Iris pigment epithelial cell (primary cell): ENCODE data around the gene FIGLA.

Experiments
- DNase-seq: peaks from one replicate; pipeline ENCODE4 v3.0.0-alpha.2; 2011; ENCODE audit warnings: low read depth

The FIGLA gene, protein sequence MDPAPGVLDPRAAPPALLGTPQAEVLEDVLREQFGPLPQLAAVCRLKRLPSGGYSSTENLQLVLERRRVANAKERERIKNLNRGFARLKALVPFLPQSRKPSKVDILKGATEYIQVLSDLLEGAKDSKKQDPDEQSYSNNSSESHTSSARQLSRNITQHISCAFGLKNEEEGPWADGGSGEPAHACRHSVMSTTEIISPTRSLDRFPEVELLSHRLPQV

DNA sequence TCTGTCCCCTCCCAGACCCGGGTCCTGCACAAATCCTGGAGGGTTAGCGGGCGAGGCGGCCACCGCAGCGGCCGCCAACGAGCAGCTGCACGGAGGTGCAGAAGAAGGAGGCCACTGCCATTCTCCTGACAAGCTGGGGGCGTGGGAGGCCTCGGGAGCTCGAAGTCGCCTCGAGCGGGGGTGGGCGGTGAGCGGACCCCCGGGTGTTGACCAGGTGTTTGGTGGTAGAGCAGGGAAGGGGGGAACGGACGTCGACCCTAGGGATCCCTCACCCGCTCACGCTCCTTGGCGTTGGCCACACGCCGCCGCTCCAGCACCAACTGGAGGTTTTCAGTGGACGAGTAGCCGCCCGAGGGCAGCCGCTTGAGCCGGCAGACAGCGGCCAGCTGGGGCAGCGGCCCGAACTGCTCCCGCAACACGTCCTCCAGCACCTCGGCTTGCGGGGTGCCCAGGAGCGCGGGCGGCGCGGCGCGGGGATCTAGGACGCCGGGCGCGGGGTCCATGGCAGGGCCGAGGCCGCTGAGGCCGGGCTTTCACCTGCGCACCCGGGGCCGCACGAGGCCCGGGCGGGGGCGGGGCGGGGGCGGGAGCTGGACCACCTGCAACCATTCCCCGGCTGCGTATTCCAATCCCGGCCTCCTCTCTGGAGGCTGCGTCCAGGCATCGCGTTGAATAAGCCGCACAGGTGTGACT, at the start of gene FIGLA:
FIGLA (minus strand) TSS at position 508 of the 693 bp plus-strand sequence; CDS start at position 503, 5 bp downstream.
- peak; percentile 3 for DNase-seq

DNA sequence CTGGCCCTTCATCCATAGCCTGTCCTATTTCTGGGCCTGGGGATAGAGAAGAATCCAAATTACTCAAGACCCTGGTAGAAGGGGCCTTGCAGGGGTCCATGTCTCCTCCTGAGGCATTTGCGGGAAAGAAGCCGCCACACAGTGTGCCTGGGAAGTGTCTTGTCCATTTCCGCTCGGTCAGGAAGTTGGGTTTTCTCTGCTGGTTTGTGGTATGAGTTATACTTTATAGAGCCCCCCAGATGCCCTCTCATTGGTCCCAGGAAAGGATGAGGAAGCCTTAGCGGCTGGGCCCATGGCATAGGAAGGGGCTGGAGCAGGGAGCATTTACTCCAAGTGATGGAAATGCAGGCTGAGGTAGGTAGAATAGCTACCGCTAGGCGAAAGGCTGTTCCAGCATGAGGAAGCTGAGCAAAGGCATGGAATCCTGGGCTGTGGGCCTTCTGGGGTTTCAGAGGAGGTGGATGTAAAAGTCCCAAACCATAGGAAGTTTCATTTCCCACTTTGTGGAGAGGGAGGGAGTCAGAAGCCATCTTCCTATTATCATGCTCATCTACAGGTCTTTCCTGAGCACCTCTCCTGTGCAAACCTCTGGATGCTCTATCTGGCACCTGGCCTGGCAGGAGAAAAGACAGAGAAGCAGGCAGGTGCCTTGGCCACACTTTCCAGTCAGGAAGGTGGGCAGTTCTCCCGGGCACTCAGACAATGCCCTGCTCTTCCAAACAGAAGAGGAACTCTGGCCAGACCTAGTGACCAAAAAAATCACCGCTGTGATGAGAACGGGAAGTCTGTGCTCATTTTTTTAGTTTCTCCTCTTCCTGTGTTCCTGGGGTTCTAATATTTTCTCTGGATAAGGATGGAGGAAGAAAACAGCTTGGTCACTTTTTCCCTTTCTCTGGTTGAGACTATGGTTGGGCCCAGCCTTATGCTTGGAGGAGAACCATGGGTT, 47.8 kb upstream of the FIGLA start:
- no peak for DNase-seq

DNA sequence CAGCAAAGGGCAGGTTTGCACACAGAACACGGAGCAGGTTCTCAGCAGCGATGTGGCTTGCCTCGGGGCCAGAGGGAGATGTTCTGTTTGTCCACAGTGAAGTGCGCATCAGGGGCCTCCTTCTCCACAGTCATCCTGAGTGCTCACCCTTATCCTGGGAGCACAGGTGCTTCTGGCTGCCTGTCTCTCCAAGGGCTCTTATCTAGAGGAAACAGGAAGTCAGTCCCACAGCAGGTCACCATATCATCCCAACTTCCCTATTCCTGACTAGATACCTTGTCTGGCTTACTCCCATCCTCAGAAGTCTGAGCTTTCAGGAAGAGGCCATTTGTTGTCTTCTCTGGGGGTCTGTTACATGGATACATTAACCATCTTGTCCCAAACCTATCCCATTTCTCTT, 45.2 kb upstream of the FIGLA start, which contains the start of gene CD207:
CD207 (minus strand) TSS at position 174 of the 400 bp plus-strand sequence; CDS start at position 134, 40 bp downstream.
- no peak for DNase-seq

DNA sequence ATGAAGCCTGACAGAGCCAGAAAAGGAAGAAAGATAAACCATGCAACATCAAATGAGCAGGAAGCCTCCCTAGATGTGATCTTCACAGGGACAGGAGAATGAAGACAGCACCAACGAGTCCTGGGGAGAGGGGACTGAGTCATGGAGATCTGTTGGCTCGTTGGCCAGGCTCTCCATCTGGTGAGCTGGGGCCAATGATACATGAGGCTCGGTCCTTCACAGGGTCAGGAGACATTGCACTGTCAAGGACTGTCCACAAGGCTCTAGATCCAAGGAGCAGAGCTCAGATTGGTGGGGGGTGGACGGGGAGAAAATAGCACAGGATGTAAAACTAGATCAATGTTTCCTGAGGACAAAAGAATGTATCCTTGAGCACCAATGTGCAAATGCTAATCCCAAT, 44.4 kb upstream of the FIGLA start:
- DNase-seq, result no peak

DNA sequence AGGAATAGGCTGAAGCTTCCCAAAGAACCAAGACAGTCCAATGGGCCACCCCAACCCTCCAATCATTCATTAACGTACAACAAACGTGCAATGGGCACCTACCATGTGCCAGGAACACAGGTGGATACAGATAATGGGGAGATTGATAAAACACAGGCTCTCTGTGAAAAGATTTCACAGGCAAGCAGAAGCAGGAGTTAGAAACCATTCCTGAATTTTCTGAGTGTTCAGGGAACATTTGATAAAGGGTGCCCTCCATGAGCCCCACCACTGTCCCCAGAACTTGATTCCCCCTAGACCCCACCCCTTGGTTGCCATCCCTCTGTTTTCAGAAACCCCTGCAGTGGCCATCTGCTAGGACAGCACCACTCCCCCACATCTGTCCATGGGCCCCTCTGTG, 43.7 kb upstream of the FIGLA start:
- no peak for DNase-seq

DNA sequence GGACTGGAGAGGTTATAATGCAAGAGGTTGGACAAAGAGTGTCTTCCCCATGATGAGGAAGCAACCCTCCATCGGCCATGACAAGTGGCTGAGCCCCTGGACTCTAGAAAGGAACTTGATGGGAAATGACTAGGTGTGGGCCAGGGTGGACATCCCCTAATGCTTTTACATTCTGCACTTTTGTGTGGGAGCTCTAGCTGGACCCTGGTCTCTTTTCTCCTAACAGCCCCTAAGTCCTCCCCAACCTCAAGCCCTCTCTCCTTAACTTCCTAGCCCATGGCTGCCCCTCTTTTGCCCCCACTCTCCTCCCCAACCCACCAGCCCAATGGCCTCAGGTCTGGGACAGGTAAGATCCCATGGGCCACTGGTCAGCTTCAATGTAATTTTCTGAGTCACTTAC, 42.8 kb upstream of the FIGLA start:
- no peak for DNase-seq

DNA sequence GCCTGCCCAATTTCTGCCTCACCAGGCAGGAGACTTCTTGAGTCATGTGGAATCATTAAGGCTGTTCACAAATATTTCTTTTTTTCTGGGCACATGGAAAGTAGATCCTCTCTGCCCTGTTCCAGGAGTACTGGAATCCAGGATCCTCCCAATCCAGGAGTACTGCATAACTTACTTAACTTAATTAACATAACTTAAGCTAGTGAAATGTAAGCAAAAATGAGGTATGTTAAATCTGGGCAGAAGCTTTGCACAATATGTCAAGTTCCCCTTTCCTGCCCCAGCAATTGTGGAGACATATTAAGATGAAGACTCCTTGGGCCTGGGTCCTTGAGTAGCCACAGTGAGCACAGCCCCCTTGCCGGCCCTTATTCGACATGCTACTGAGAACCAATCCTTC, 41.9 kb upstream of the FIGLA start:
- no peak for DNase-seq

DNA sequence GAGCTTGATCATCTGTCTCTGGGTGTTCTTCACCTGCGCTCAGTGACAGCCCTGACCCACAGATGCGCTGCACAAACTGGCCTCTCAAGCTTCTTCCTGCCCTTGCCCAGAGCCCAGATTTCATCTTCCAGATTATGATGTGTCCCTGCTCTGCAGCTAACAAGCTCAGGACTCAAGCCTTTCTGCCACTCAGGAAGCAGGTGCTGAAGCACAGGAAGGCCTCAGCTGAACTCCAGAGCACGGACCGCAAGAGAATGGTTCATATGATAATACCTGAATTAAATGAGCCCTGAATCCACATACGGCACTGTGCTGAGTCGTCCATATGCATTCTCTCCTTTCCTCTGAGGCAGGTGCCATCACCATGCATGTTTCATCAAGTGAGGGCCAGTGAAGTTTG, 41.4 kb upstream of the FIGLA start:
- DNase-seq, result no peak

DNA sequence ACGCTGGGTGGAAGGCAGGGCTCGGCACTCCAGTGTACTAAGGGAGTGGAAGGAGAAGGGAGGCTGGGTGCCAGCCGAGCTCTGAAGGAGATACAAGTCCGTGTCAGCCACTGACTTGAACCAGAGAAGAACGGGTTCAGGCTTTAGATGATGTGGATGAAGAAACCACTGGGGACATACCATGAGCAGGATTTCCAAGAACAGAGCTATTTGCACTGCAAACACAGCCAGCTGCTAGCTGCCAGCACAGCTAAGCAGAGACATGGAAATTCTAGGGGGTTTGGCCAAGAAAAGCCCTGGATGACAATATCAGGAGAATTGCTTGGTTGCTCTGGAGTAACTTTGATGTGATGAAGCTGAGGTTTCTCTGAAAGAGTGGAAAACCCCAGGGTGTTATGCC, 39.9 kb upstream of the FIGLA start:
- no peak for DNase-seq

DNA sequence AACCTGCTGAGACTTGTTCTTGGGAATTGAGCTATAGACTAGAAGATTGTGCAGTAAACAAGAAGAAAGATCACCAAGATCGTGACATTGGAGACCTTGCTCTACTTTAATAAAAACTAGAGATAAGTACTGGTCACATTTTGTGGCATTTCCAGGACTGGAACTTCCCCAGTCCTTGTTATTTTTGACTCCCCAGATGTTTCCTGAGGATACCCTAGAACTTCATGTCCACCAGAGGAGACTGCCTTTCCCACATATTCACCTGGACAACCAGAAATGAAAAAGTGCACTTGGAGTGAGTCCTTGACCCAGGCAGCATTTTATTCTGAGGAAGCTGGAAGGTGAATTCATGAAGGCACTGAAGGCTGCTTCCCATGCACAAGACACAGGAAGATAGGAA, 39.5 kb upstream of the FIGLA start:
- no peak for DNase-seq

DNA sequence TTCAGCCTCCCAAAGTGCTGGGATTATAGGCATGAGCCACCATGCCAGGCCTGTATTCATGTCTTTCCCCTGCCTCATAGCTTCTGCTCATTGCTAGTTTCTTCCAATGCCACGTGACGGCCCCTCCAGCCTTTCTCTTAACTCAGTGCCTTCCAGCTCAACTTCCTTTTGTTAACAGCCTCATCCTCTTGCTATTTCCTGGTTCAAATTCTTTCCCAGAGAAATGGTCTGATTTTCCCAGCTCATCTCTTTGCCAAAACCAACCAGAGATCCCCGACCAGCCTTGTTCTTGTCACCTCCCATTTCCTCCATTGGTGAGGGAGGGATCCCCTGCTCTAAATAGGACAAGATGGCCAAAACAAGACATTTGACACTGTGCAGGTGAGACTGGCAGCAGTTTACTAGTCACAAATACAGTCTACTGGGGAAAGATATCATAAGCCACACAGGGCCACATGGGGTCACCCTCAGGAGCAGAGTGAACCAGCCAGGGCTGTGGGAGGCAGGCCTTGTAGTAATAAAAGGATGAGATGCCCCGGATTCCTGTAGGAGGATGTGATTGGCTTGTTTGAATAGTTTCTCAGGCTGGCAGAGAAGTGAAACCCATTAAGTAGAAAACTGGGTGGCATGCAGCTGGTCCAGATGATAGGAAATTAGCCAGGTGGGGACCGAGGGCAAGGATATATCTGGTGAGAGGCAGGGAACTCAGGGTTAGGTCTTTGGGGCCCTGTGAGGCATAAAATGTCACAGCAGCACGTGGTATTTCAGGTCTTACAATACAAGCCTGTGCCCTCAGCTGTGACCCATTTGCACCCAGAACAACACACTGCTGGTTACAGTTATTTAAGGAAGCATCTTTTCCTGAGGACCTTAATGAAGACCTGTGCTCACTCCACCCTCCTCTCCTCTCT, 38.7 kb upstream of the FIGLA start:
- DNase-seq, result peak; percentile 24

DNA sequence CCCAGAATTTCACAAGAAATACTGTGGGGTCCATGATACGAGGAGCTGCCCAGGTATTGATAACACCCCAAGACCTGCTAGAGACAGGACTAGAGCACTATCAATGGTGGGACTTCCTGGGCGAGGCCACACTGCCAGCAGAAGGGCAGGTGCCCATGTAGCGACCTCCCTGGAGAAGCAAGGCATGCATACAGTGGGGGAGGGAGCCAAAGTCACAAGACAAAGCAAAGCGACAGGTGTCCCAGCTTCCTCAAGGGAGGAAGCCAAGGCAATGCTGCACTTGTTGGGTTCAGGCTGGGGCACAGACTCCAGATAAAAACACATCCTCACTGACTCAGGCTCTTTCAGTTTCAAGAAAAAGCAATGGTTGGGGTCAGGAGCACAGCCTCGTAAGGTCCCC, 37.7 kb upstream of the FIGLA start:
- DNase-seq, result no peak

DNA sequence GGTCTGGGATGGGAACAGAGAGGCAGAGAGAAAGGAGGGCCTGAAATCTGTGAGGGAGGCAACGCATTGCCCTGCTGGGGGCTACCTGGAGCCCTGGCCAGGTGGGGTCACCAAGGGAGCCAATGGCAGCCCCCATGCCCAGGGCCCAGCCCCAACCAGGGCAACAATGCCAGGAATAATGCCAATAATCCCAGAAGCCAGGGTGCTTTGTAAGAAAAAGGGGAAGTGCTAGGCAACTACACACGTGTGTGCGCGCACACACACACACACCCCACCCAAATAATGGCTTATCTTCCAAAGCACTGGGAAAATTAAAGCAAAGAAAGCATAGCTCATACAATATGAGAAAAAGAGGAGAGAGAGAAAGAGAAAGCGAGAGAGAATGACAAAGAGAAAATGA, 36.9 kb upstream of the FIGLA start:
- DNase-seq, result no peak

DNA sequence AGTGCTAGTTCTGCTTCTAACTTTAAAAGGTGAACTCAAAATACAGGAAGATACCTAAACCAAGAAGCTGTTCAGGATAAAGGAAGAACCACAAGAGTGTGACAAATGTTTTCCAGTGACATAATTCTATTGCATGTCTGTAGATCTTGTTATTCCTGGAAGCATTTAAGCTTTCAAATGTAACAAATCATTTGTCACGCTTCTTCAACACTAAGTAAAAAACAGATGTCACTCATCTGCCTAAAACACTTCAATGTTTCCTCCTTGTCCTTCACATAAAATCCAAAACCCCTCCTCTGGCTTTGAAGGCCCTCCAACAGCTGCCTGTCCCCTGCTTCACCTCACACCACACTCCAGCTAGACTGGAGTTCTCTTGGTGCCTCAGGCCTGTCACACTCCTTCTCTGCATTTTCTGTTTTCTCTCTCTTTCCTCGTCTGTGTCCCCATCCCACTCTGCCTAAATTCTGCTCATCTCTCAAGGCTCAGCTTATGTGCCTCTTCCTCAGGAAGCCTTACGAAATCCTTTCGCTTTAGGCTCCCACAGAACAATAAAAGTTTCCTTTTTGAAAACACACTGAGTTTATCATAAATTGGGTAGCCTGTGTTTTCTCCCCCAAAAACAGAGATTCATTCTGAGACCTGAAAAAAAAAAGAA, 36.4 kb upstream of the FIGLA start:
- DNase-seq, result no peak

DNA sequence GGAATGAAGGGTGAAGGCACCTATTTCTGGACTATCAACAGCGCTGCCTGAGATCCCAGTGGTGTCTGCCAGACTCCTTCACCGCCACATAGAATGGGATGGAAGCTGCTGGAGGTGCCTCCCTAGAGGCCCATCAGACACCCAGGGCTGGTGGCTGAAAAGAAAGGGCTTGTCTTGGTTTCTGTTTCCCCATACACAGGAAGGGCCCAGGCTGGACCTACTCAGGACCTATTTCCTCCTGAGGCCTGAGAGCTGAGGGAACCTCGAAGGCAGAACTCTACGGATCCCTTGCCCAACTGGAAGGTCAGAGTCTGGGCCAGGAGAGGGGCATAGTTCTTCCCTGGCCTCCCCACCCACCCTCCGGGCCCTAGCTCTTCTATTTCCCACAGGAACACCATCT, 32.8 kb upstream of the FIGLA start:
- DNase-seq, result no peak

DNA sequence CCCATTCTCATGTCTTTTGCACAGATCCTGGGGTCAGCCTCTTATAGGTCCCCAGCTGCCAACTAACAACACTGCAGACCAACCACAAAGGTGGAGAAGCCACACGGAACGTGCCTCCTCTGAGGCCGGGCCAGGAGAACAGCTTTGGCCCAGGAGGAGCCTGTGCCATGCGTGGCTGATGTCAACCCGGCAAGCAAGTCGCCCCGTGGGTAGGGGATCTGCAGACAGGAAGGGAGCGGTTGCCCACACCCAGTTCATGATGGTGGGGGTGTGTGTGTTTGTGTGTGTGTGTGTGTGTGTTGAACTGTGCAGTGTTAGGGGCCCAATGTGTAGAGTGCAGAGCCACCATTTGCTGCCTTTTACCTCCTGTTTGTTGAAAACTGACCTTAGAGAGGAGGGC, 32.4 kb upstream of the FIGLA start:
- DNase-seq, result no peak

DNA sequence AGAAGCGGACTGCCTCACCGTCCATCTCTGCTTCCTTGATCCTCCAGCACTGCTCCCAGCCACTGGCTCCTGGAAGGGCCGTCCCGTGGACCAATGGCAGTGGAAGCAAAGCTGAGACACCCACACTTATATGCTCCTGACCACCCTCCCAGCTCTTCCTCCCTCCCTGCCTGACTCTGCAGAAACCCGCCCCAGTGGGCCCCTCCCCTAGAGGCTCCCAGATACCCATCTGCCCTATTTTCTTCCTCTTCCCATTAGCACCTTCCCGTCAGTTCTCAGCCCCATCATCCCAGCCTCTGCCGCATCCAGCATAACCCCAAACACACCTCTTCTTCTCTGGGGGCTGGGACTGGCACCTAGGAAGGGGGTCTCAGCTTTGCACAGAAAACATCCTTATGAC, 30.1 kb upstream of the FIGLA start, which contains the start of gene CLEC4F:
CLEC4F (minus strand) TSS at position 101 of the 400 bp plus-strand sequence; CDS start at position 25, 76 bp downstream.
- DNase-seq, result no peak

DNA sequence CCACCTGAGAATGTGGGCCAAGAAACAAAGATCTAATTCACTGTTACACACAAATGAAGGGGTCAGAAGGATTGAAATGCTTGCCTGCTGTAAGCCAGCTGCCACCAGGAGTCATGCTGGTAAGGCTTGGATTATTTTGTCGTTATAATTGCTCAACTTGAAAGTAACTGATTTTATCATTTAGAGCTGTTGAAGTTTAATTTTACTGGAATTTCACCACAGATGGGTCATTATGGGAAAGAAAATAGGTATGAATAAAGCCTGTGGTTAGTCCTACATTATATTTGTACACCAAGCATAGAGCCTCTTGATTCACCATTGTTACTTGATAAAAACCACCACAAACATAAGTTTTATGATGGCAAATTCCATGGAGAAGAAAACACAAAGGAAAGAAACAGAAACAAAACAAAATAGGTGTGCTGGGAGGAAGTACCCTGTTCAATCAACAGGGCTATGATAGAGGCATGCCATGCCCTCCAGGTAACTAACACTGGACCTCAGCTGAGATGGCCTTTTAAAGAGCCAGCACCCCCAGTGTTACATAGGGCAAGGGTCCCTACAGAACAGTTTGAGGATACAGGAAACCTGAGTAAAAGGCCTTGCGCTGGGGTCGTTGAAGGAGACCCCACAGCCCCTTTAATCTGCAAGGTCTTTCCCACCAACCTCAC, 27.0 kb upstream of the FIGLA start:
- DNase-seq, result no peak

DNA sequence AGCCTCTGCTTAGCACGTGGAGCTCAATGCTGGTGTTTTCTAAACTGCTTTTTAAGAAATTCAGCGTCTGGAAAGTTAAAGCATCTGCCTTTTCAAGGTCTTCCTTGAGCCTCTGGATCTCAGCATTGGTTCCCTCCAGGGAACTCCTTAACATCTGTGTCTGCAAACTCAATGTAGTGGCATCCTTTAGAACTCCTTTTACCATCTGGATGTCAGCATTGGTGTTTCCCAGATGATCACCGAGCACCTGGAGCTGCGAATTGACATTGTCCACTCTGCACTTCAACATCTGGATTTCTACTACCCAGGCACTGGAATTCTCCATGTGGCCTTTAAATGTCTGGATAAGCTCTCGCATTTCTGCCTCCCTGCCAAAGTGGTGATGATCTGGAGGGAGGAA, 26.3 kb upstream of the FIGLA start:
- DNase-seq, result no peak
